ENCODE measurements around the gene PYHIN1. TPM values are rescaled to one million over a fixed set of nuclear protein-coding genes. Genes with fewer than 3 reads are reported as not detected.

PYHIN1 gene
- not detected for polyA plus RNA-seq (2013, experiment 1 of 2; ENCODE audit: insufficient read length)
- not detected for polyA plus RNA-seq (2013, experiment 2 of 2; ENCODE audit: insufficient read length)

DNA sequence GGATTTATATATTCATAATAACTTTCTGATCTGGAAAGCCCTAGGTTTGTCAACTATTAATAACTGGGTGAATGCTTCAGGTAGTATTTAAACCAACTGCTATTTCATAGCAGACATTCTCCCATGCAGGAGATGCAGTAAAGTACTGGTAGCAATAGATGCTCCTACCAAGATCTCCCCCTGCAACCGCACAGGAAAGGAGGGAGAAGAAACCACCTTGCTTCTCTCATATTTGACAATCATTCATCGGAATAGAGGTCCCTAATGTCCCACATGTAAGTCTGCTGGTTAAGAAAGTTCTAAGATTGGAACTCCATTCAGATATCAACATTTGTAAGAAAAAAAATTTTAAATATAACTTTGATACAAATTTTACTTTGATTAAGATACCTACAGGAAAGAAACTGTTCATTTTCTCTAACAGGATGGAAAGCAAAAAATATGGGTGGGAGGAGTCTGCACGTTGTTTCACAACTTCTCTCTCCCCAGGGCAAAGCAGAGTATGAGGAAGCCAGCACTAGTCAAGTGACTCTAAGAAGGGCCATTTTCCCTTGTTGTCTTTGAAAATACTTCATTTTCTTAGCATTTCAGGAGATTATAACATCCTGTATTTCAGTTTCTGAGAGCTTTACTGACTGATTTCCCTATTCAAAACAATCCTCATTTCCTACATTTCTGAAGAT lies at the start of gene PYHIN1:
PYHIN1 (plus strand) TSS at position 498 of the 683 bp plus-strand sequence. CDS start 5,359 bp downstream, outside the sequence.
- no peak for DNase-seq

DNA sequence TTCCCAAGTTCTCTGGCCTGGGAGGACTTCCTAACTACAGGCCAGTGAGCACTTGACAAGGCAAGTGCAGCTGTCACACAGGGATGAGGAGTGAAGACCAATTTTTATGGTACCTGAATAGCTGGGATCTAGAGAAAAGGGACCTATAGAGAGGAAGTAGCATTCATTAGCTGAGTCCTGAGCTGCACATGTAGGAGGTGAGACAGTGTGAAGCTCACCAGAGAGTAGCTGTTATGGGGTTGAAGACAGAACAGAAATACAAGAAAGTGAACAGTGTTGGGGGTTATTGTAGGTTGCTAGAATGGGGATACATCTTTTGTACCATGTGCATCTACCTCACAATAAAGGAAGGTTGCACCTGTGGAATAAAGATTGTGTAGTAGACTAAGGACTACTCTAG lies 37.7 kb upstream of the PYHIN1 start:
- no peak for DNase-seq

DNA sequence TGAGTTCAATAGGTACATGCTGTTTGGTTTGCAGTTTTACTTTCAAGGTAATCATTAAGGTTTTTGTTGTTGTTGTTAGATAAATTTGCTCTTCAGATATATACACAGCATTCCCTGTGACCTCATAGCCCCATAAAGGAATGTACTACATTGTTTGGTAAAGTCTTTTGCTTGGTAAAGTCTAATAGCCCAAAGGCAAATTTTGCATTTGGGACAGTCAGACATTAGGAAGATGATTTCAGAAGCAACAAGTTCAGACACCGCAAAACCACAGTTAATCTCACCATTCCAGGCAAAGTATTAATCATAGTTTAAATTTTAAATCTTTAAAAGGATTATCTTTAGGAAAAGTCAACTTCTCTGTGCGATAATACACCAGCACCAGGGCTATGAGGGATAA lies 32.6 kb upstream of the PYHIN1 start:
- no peak for DNase-seq

DNA sequence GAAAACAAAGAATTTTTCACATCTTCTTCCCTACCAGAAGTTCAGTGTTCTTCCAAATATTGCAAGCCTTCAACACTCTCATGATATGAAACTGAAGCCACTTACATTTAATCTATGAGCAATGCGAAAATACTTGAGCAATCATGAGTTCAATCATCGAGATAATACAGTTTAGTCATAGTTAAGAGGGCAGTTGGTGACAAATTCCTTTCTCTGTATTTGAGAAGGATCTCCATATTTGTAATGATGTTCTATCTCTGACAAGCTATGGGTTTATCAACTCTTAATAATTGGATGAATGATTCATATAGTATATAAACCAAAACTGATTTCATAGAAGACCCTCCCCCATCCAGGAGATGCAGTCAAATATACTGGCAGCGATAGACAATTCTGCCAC lies 29.7 kb upstream of the PYHIN1 start:
- DNase-seq, result no peak

DNA sequence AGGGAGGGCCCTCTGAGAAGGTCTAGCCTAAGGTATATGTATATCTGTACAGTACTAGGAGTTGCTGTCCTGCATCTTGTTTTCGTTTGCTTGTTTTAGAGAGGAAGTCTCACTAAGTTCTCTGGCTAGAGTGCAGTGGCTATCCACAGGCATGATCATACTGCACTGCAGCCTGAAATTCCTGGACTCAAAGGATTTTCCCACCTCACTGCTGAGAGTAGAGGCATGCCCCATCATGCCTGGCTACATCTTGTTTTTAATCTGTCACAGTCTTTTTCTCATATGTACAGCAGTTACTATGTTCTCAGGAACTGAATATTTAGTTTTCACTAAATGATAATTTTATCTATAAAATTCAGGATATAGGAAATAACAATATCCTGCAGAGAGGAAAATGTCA lies 15.3 kb upstream of the PYHIN1 start:
- DNase-seq, result no peak

DNA sequence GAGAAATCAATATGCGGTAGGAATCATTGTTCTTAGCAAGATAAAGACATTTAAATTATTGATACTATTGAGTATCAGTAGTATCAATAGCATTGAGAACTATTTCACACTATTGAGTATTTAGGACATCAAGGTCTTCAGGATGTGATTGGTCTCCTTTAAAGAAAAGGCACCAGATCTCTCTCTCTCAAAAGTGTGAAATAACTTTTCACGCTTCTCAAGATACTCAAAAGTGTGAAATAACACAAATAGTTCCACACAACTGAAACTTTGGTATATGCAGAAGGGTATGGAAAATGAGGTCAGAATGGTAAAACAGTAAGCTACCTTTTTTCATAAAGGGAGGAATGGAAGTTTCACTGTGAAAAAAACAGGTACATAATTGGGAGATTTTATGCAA lies 6.7 kb upstream of the PYHIN1 start:
- no peak for DNase-seq

DNA sequence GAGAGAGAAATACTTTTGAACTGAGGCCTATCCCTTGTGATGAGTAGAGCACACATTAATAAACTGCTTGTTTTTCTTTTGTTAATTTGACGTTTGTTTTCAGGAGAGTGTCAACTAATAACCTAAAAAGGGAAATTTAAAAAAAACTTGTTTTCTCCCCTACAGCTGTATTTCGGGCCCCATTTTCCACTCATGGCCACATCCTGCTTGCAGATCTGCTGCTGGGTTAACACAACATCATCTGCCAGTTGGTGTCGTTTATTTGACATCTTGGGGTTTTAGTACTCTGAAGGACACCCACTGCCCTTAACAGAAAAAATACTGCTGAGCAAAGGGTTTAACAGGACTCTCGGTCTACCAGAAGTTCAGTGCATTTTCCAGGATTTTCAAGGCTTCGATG lies 848 bp upstream of the PYHIN1 start:
- DNase-seq, result no peak

DNA sequence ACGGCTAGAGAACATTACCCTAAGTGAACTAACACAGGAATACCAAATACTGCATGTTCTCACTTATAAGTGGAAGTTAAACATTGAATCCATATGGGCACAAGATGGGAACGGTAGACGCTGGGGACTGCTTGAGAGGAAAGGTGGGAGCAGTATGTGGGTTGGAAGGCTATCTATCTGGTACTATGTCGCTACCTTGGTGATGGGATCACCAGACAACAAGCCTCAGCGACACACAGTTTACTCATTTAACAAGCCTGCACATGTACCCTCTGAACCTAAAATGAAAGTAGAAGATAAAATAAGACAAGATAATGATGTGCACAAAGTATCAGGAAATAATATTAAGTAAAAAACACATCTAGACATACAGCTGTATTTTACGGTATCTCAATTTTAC lies 819 bp downstream of the PYHIN1 start:
- no peak for DNase-seq

DNA sequence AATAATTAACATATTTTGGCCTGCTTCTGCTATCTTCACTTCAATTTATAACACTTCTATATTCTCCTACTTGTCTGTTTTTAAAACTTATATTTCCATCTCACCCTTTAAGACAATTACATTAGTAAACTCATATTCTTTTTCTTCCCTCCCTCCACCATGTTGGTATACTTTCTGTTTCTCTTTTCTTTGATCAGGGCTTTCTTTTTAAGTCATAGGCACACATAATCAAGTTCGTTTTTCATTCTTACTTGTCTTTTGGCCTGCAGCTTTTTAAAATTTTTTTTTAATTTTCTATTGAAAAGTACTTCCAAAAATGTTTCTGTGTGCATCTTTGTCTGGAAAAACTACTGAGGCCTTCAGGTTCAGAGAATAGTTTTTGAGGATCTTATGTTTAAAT lies 2.3 kb downstream of the PYHIN1 start:
- DNase-seq, result no peak

DNA sequence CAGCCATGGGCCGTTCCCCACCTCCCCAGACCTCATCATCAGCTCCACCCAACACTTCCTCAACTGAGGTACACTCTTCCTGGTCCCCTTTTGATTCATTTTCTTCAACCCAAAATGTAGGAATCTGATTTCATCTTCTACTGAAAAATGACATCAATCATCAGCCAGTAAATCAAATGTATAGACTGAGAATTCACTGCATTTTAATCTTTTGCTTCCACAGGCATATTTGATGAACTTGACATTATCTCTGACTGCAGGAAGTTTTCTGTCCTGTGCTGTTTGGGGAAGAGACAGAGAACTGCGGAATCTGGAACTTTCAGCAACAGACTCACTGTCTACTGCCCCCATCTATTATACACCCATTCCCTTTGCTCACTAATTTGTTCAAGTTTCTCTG lies 7.8 kb downstream of the PYHIN1 start:
- DNase-seq, result no peak

DNA sequence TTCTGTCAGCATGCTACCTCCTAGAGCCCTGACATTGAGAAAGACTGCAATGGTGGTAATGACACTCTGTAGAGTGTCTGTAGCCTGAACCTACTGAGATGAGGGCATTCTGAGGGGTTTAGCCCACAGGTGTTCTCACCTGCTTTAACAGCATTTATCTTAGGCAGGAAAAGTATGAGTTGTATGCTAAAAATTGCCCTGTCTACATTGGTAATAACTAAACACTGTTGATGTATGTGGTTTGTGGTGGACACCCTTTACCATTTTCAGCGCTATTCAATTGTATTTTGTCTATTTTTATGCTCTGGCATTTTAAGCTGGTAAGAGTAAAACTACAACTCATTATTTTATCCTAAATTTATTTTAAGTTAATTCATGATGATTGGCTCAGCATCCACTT lies 10.0 kb downstream of the PYHIN1 start:
- no peak for DNase-seq

DNA sequence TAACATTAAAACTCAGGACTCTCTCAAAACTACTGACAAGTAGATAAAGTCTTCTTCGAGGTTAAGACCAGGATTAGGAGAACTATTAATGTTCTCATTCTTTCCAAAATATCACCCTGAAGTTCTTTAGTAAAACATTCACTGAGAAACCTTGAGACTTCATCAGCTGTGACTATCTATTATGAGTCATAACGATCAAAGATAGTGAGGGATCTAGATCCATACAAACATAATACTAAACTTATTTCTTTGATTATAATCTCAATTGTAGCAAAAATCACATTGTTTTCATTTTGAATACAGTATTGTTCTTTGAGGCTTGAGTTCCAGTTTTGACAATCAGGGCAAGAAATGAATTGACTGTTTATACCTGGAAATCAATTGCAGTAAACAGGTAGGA lies 11.1 kb downstream of the PYHIN1 start:
- DNase-seq, result no peak

DNA sequence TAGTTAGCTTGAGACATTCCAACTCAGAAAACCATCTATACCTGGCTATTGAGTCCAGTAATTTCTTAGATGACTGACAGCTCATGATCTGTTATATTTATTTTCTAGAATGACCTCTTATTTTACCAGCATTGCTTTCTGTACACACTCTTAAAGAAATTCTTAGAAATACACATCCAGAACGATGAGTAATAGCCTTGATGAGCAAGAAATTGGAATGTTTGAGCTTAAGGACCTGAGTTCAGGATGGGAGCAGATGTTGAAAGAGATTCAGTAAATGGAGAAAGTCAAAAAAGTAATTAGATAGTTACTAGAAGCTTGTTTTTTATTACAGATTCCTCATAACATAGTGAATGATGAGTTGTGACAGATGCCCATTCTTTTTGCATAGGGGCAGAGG lies 11.7 kb downstream of the PYHIN1 start:
- peak; percentile 0 for DNase-seq

DNA sequence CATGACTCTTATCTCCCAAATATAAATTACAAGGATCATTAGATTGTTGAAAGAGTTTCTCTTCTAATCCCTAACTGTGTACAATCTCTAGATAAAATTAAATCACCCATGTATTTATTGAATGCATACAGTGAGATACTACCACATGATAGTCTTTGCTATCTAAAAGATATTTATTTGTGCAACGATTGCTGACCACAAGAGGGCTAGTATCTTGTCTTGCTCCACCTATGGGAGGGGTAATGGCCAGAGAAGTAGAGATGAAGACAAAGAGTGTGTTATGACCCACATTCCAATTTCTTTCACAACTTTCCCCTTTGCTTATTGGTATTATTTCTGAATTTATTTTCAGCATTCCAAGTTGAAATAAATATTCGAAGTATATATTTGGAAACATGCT lies 13.7 kb downstream of the PYHIN1 start:
- DNase-seq, result no peak

DNA sequence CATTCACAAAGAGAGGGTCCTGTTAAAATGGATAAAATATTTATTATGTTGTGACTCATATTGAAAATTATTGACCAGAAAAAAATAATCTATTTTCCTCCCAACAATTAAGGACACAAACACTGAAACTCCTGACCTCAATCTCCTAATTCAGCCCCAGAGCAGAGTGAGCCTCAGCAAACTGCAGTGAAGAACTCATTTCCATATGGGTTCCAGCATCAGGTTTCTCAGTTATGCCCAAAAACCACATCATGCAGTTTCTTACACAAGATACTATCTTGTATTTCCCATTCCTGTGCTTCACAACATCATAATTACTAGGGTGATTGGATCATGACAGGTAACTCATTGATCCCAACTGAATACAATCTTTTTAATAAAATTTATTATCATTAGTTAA lies 15.4 kb downstream of the PYHIN1 start:
- DNase-seq, result no peak

DNA sequence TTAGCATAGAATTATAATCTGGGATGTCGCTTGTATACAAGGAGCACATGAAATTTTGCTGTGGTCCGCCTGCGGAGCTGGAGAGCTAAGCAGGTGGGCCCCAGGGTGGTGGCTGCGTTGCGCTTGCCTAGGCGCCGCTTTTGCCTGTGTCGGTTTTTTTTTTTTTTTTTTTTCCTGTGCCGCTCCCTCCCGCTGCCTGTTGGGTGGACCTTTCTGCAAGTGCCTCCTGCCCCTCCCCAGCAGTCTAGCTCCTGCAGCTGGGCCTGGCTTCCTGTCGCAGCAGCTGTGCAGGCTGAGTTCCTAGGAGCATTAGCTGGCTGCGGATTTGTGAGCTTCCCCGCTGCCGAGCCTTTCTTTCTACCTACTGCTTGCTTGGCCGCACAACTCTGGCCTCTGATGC lies 20.6 kb downstream of the PYHIN1 start:
- no peak for DNase-seq

DNA sequence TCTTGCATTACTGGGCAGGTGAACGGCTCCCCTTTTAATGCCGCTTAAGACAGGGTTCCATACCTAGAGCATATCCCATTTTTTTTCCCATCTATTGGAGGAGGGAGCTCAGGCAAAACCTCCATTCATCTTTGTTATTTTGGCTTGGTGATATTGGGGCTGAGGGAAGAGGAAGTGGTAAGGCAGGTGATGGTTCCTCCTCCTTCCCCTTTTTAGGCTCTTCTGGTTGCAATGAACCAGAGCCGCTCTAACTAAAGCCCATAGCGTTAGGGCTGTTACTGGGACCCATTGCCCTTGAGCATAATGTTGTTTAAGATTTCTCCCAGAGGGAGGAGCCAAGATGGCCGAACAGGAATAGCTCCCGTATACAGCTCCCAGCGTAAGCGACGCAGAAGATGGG lies 21.1 kb downstream of the PYHIN1 start:
- DNase-seq, result no peak

DNA sequence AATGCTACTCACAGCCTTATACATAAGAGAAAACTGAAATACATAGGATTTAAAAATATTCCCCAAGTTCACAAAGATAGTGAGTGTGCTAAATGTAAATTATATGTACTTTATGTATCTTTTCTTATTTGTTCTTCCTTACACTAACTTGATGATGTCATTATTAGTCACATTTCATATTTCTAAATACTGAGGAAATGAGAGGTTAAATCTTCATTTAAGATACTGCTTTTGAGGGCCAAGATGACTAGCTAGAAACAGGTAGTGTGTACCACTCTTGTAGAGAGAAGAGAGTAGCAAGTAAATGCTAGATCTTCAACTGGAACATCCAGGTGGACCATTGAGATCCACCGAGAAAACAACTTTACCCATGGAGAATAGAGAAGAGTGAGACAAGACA lies 29.8 kb downstream of the PYHIN1 start:
- no peak for DNase-seq

DNA sequence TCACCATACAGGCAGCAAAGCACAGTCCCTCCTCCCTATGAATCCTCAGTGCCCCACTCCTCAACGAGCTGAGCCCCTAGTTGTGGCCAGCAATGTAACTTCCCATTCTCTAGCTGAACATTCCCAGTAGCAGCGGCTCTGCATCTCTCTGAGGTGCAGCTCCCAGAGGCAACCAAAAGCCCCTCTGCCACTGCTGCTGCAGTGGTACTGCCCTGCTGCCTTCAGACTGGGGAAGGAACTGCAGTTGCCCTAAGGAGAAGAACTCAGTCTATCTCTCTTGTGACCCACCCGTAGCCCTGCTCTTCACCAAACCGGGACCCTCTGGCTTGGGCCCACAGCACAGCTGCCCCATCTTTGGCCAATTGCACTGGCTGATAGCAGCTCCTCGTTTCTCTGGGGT lies 31.6 kb downstream of the PYHIN1 start:
- DNase-seq, result no peak

DNA sequence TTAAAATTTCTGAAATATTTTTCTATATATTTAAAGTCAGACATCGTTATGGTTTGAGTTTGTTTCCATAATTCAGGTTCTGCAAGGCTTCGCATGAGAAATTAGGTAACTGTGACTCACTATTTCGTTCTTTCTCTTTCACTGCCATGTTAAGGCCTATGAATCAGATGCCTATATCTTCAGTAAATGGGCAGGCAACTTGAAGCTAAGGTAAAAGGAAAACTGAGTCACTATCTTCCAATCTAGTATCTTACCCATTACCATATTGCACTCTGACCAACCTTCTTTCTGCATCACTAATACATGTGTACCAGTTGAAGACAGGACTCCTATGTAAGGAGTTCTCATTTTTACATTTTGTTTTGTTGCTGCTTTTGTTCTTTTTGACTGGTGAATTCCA lies 37.8 kb downstream of the PYHIN1 start:
- no peak for DNase-seq

DNA sequence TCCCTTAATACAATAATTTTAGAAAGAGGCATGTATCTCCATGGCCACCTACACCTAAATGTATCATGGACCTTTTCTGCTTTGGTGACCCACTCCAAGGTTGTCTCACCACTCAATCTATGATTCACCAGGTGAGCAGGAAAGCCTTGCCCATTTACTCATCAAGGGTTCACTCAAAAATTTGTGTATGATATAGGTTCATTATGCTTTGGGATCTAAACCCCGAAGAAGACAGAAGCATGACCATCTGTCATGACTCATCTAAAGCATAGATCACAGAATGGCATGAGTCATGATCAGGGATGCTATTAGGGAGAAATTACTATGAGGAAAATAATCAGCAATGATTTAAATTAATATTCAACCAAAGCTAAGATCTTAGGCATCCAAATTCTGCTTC lies 38.5 kb downstream of the PYHIN1 start:
- peak; percentile 0 for DNase-seq

DNA sequence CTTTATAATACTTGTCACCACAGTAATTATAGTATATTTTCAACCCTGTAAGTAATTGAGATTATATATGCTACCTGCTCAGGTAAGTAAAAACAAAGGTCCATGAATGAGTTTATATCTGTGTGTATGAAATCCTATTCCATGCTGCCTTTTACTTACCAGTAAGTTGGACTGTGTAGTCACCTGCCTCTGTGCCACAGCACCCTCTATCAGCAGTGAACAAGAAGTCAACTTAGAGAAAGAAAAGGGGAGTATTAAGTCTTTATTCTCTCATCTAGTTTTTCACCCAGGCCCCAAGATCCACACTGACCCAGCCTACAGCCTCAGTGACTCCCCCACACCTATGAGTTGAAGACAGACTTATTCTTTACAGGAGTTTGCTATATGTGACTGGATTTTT lies 41.5 kb downstream of the PYHIN1 start:
- no peak for DNase-seq

DNA sequence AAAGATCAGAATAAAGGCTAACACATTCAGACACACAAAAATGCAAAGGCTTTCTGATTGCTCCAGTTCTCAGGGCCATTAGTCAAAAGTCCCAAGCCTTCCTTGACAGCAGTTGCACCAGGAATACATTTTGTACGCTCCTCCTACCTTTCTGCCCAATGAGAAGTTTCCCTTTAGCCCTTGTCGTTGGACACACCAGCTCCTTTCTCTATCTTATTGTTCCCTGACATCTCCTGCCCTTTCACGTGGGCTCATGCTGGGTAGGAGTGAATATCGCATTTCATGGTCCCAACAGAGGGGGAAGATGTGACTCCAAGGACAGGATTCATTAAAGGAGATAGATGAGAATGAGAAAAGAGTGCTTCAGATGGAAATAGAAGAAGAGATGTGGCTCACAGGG lies 44.9 kb downstream of the PYHIN1 start:
- DNase-seq, result no peak

DNA sequence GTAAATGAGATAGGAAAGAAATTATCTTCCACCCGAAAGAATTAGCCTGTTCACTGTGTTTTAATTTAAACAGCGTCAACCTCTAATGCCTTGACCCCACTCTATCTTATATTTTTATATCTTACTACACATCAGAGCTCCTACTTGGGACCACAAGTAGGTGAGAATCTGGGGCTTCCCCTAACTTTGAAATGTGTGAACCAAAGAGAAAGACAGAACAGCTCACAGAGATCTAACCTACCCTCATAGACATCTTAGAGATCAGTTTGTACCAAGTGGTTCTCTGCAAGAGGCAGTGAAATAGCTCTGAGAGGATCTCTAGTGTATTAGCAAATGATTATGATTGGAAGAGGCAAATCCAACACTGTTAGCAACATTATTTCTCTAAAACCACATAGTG lies 47.4 kb downstream of the PYHIN1 start:
- no peak for DNase-seq

DNA sequence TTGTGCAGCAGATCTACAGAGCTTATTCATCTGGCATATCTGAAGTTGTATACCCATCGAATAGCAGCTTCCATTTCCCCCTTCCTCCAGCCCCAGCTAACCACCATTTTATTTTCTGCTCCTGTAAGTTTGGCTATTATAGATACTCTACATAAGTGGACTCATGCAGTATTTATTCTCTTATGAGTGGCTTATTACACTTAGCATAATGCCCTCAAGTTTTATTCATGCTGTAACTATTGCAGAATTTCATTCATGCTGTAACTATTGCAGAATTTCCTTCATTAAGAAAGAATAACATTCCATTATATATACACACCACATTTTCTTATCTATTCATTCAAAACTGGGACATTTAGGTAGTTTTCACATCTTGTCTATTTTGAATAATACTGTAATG lies 47.9 kb downstream of the PYHIN1 start:
- DNase-seq, result peak; percentile 15
